T47D (cell line): ENCODE results near the gene DSC2.
"Not testable (repeated sequence)": the region's sequence is repeated elsewhere in the genome, so short reads cannot be mapped to it uniquely, and the experiment has no call there.

ENCODE experiments used
- DNase-seq, 2 experiments: peaks; one replicate each; pipeline versions ENCODE4 v3.0.0 to v3.0.0-alpha.2; 2011 to 2012; ENCODE audit warnings: low read depth in 1 of 2, low spot score in 1 of 2
- JUND ChIP-seq: IDR thresholded peaks from 2 replicates; pipeline ENCODE4 v1.6.1; 2012; ENCODE audit warnings: low read depth
- in situ Hi-C: cut with HindIII; loops from 2 replicates; pipeline ENCODE4 v1.10.0; 2016; ENCODE audit warnings: low sequenced_read_pairs, low pct_unique_long_range_greater_than_20kb

Gene DSC2

GRCh38 chr18:31048216-31048615 is 54.0 kb downstream of the DSC2 start:
- in situ Hi-C loops, result no loop called here

GRCh38 chr18:31046916-31047315 is 55.3 kb downstream of the DSC2 start:
- no peak for DNase-seq
- in situ Hi-C loops, result no loop called here
- no peak for TF ChIP-seq JUND

More at GRCh38 chr18:31048216-31048615, 54.0 kb downstream of the DSC2 start:
- no peak for TF ChIP-seq JUND
- no peak for DNase-seq

- TF ChIP-seq JUND, result no peak
- in situ Hi-C loops, result no loop called here
- DNase-seq, result no peak
These were observed 56.6 kb downstream of the DSC2 start for GRCh38 chr18:31045599-31045998.

GRCh38 chr18:31044926-31045325 is 57.3 kb downstream of the DSC2 start:
- in situ Hi-C loops, result no loop called here
- TF ChIP-seq JUND, result no peak
- DNase-seq, result no peak

- no peak for TF ChIP-seq JUND
- in situ Hi-C loops, result no loop called here
- no peak for DNase-seq
These were observed 58.5 kb downstream of the DSC2 start for GRCh38 chr18:31043709-31044108.

GRCh38 chr18:31042406-31043181 is 59.6 kb downstream of the DSC2 start, which contains the start of gene DSC3:
Gene DSC3, minus strand, starts transcription at chr18:31042742. Its CDS starts 82 bp downstream, at chr18:31042660.
- TF ChIP-seq JUND, result no peak
- DNase-seq, result no peak
- in situ Hi-C loops, result no loop called here

GRCh38 chr18:31042084-31042405 is 60.2 kb downstream of the DSC2 start:
- in situ Hi-C loops, result no loop called here
- no peak for TF ChIP-seq JUND
- DNase-seq, result no peak

GRCh38 chr18:31041271-31042083 is 60.7 kb downstream of the DSC2 start:
- DNase-seq, result no peak
- no peak for TF ChIP-seq JUND
- in situ Hi-C loops, result no loop called here

- DNase-seq, result no peak
- no peak for TF ChIP-seq JUND
- in situ Hi-C loops, result no loop called here
These were observed 61.4 kb downstream of the DSC2 start for GRCh38 chr18:31040686-31041270.

- no peak for DNase-seq
- in situ Hi-C loops, result no loop called here
- no peak for TF ChIP-seq JUND
These were observed 62.8 kb downstream of the DSC2 start for GRCh38 chr18:31039426-31039825.

- in situ Hi-C loops, result not testable (repeated sequence)
These were observed 64.5 kb downstream of the DSC2 start for GRCh38 chr18:31037686-31038085.

GRCh38 chr18:31034541-31034940 is 67.7 kb downstream of the DSC2 start:
- no peak for TF ChIP-seq JUND
- in situ Hi-C loops, result no loop called here
- DNase-seq, result no peak

More at GRCh38 chr18:31037686-31038085, 64.5 kb downstream of the DSC2 start:
- DNase-seq, result not testable (repeated sequence)
